GM12875 (cell line): Measurements from ENCODE around the gene VSTM4.

ENCODE experiments used
- H3K4me3 ChIP-seq: one replicate; pipeline ENCODE4 v1.5.1; 2011; ENCODE audit warnings: low read depth, low read length, control low read depth
- CTCF ChIP-seq: IDR thresholded peaks from 2 replicates; pipeline ENCODE4 v1.5.1; 2011; ENCODE audit warnings: low read depth, mild to moderate bottlenecking, control low read depth, inconsistent platforms, low read length, moderate library complexity, borderline replicate concordance; ENCODE audit not compliant: insufficient read depth

The VSTM4 gene

GRCh38 chr10:49096890-49097445 lies 18.4 kb downstream of the VSTM4 start:
- TF ChIP-seq CTCF, result no peak
- H3K4me3 ChIP-seq, result no peak overlapping the region

GRCh38 chr10:49094646-49095045 lies 20.7 kb downstream of the VSTM4 start:
- no peak overlapping the region for H3K4me3 ChIP-seq
- TF ChIP-seq CTCF, result no peak

- H3K4me3 ChIP-seq, result no peak overlapping the region
- no peak for TF ChIP-seq CTCF
Measured at GRCh38 chr10:49093922-49094321, 21.4 kb downstream of the VSTM4 start.

GRCh38 chr10:49092477-49092876 lies 22.8 kb downstream of the VSTM4 start:
- no peak for TF ChIP-seq CTCF
- no peak overlapping the region for H3K4me3 ChIP-seq

GRCh38 chr10:49091450-49092210 lies 23.7 kb downstream of the VSTM4 start:
- H3K4me3 ChIP-seq, result no peak overlapping the region
- no peak for TF ChIP-seq CTCF

- no peak overlapping the region for H3K4me3 ChIP-seq
- TF ChIP-seq CTCF, result no peak
Measured at GRCh38 chr10:49090696-49091380, 24.5 kb downstream of the VSTM4 start.
